GM19324 (cell line): ENCODE measurements around the gene TRNT1.

Experiments used
- ATAC-seq: cut with Tn5 transposase; IDR thresholded peaks from one replicate; pipeline ENCODE4 v1.9.1; 2021; ENCODE audit warnings: mild to moderate bottlenecking, moderate library complexity; ENCODE audit not compliant: unreplicated experiment, low FRiP score

Gene TRNT1

DNA sequence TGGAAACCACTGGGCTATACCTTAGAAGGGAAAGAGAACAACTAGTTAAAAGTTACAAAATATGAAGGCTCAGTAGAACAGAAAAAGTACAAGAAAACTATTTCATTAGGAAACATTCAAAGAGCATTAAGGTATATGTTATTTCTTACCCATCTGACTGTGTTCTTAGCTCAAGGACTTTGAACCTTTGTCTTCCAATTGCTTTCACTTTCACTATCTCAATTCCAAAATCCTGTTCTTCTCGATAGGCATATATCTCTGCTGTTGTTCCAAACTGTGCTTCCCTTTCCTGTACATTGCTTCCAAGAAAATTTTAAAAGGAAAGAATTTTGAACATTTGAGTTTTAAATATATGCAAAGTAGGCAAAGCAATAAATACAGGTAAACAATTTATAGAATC, 45.9 kb downstream of the TRNT1 start:
- ATAC-seq: no peak

GRCh38 chr3:3177861-3178497, 51.2 kb downstream of the TRNT1 start:
- no peak for ATAC-seq

- peak; percentile 2 for ATAC-seq
Observed at GRCh38 chr3:3178498-3179328, 52.0 kb downstream of the TRNT1 start.

GRCh38 chr3:3179407-3180094, 52.8 kb downstream of the TRNT1 start, which contains the start of gene CRBN:
Gene CRBN (minus strand): TSS chr3:3179691. CDS start chr3:3179687, 4 bp downstream.
- peak; percentile 100 for ATAC-seq

DNA sequence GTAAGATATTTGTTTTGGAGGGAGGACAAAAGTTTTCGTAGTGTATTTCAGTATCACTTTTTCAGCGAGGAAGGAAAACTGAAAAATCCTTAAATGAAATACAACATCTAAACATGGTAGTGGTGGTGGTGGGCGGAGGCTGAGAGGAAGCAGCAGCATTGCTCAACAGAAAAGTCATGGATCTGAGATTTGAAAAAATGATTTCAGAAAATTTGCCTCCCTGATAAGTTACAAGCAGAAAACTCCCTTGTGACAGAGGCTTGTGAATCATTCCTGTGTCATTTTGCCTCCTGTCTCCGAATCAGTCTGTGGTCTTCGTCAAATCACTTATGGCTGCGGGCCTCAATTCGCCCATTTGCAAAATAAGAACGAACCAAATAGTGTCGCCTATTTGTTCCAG, 53.7 kb downstream of the TRNT1 start:
- no peak for ATAC-seq

DNA sequence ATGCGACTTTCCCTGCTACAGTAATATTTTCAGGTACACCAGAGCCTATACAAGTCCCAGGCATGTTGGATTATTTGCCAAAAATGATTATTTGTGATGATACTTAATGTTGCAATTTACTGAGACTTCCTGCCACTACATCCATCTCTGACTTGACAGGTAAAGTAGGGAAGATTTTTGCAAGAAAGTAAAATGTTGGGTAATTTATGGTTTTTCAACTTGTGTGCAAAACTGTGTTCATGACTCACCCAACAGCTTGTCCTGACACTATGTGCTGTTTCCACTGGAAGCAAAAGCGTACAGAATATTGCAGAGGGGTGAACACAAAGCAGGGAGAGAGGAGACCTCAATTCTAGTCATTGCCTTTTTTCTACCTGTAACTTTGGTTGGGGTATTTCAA, 58.1 kb downstream of the TRNT1 start:
- ATAC-seq: no peak

- no peak for ATAC-seq
Observed at GRCh38 chr3:3189102-3189727, 62.5 kb downstream of the TRNT1 start.

DNA sequence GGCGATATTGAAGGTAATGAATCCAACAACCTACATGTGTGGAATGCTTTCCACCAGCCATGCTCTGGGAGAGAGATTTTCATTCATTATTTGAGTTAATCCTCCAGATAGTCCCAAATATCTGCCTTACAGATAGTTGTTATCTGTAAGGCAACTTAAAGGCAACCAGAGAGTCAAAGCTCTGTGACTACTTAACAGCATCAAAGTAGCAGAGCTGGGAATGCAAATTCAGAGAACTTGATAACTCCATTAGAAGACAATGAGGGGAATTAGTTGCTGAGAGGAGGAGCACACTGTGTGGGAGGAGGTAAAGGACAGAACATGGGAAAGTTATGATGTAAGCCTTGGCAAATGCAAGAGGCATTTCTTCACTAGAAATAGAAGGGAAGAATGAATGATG, 63.2 kb downstream of the TRNT1 start:
- no peak for ATAC-seq

- no peak for ATAC-seq
Observed at GRCh38 chr3:3191675-3192285, 65.0 kb downstream of the TRNT1 start.

DNA sequence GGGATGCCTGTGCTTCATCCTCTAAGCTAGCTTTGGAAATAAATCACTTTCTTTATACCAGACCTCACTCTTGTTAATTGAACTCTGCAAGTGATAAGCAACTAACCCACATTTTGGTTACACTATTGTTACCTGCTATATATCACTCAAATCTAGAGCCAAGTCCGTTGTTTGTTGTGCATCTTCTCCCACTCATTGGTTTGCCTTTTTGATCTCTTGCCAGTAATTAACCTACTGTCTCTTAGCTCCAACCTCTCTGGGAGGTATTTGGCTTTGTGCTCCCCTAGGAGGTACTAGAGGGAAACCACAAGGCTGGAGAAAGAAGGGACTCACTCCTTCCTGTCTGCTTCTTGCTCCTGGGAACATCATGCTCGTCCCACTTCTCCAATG, 65.5 kb downstream of the TRNT1 start:
- ATAC-seq: no peak

DNA sequence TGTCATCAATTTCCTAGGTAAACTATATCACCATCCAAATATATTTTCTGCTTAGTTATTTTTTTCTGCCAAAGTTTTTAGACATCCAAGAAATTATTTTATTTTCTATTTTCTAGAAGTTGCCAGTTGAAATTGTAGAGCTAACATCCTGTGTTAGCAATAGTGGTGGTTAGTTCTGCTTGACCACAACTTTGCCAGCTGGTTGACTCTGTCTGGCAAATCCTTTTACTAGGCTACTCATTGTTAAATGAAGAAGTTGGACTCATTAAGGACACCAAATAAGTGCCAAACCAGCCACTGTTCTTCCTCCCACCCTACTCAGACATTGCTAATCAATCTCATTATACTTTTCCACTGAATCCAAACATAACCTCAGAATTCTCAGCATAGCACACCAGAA, 68.1 kb downstream of the TRNT1 start:
- ATAC-seq: no peak

DNA sequence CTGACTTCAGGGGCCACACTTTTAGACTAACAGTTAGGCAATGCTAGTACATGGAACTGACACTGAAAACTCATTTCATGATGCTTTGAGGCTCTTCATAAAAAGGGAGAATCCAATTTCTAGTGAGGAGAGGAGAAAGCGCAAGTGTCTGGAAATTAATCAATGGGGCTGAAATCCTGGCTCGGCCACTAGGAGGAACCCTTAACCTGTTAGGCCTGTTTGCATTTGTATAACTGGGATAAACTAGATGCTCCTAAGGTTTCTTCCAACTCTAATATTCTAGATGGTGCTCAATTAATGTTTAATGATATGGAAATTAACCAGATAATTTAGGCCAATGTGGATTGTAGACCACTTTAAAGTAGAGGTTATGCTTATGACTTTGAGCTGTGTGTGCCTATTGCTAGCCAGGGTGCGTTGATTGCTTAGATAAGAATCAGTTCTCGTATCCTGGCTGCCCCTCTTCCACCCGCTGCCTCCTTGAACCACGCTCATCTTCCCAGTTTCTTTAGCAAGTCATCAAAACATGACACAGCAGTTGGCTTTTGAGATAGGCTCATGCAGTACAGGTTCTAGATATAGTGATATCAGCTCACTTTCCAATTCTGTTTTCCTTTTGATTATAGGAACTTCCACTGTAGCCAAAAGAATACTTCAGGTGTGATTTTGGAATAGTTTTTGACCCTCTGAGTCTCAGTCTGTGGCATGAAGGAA, 69.6 kb downstream of the TRNT1 start:
- no peak for ATAC-seq
